H9 (cell line): Measurements from ENCODE around the gene RACGAP1. TPM values are rescaled to one million over a fixed set of nuclear protein-coding genes. Genes with fewer than 3 reads are reported as not detected.

Experiments used
- DNase-seq: peaks from one replicate; pipeline ENCODE4 v3.0.0-alpha.2; 2017
- H2AFZ ChIP-seq: one replicate; pipeline ENCODE4 v1.6.1; 2013; ENCODE audit warnings: mild to moderate bottlenecking, low read length, control low read depth, moderate library complexity
- H2AK5ac ChIP-seq: 2 replicates; pipeline ENCODE4 v1.6.1; 2013; ENCODE audit warnings: low read length, control low read depth, mixed read lengths; ENCODE audit not compliant: insufficient read length
- H2BK120ac ChIP-seq: one replicate; pipeline ENCODE4 v1.6.1; 2013; ENCODE audit warnings: low read depth, mild to moderate bottlenecking, low read length, control low read depth, inconsistent platforms; ENCODE audit not compliant: poor library complexity, severe bottlenecking
- H2BK12ac ChIP-seq: 2 replicates; pipeline ENCODE4 v1.6.1; 2013; ENCODE audit warnings: low read length, control low read depth, mixed read lengths, low read depth; ENCODE audit not compliant: insufficient read length
- H2BK15ac ChIP-seq: 2 replicates; pipeline ENCODE4 v1.6.1; 2013; ENCODE audit warnings: low read depth, low read length, control low read depth
- H2BK20ac ChIP-seq: one replicate; pipeline ENCODE4 v1.6.1; 2013; ENCODE audit warnings: low read depth, mild to moderate bottlenecking, low read length, control low read depth, inconsistent platforms; ENCODE audit not compliant: poor library complexity, severe bottlenecking
- H2BK5ac ChIP-seq: 2 replicates; pipeline ENCODE4 v1.6.1; 2013; ENCODE audit warnings: low read length, control low read depth, mixed read lengths; ENCODE audit not compliant: insufficient read length
- H3K14ac ChIP-seq: 2 replicates; pipeline ENCODE4 v1.6.1; 2013; ENCODE audit warnings: low read length, control low read depth; ENCODE audit not compliant: insufficient read depth
- H3K18ac ChIP-seq: 2 replicates; pipeline ENCODE4 v1.6.1; 2013; ENCODE audit warnings: low read depth, mild to moderate bottlenecking, mixed read lengths, low read length, control low read depth; ENCODE audit not compliant: insufficient read length
- H3K23ac ChIP-seq: 2 replicates; pipeline ENCODE4 v1.6.1; 2013; ENCODE audit warnings: low read length, control low read depth, mixed read lengths, low read depth; ENCODE audit not compliant: insufficient read length
- H3K23me2 ChIP-seq: 2 replicates; pipeline ENCODE4 v1.6.1; 2013; ENCODE audit warnings: low read depth, mild to moderate bottlenecking, mixed read lengths, low read length, control low read depth; ENCODE audit not compliant: insufficient read length, poor library complexity, severe bottlenecking
- H3K27ac ChIP-seq: 2 replicates; pipeline ENCODE4 v1.5.1; 2013; ENCODE audit warnings: low read length, control low read depth, mixed read lengths, low read depth; ENCODE audit not compliant: insufficient read length
- H3K27me3 ChIP-seq: 2 replicates; pipeline ENCODE4 v1.6.1; 2013; ENCODE audit warnings: low read length, control low read depth, inconsistent platforms; ENCODE audit not compliant: insufficient read depth
- H3K4ac ChIP-seq: 2 replicates; pipeline ENCODE4 v1.6.1; 2013; ENCODE audit warnings: low read depth, mild to moderate bottlenecking, control low read depth, inconsistent platforms, low read length, moderate library complexity
- H3K4me1 ChIP-seq: 2 replicates; pipeline ENCODE4 v1.6.1; 2013; ENCODE audit warnings: low read length, control low read depth, inconsistent platforms; ENCODE audit not compliant: insufficient read depth
- H3K4me2 ChIP-seq: 2 replicates; pipeline ENCODE4 v1.6.1; 2013; ENCODE audit warnings: low read length, control low read depth, mixed read lengths; ENCODE audit not compliant: insufficient read length, insufficient read depth
- H3K56ac ChIP-seq: 2 replicates; pipeline ENCODE4 v1.6.1; 2013; ENCODE audit warnings: low read depth, mild to moderate bottlenecking, mixed read lengths, low read length, control low read depth; ENCODE audit not compliant: insufficient read length
- H3K79me1 ChIP-seq: 2 replicates; pipeline ENCODE4 v1.6.1; 2013; ENCODE audit warnings: low read depth, mild to moderate bottlenecking, moderate library complexity, low read length, control low read depth, inconsistent platforms; ENCODE audit not compliant: insufficient read depth, poor library complexity, severe bottlenecking
- H3K79me2 ChIP-seq: 2 replicates; pipeline ENCODE4 v1.6.1; 2013; ENCODE audit warnings: low read length, control low read depth, inconsistent platforms; ENCODE audit not compliant: insufficient read depth
- H3K9ac ChIP-seq: 2 replicates; pipeline ENCODE4 v1.6.1; 2013; ENCODE audit warnings: low read length, control low read depth, mixed read lengths; ENCODE audit not compliant: insufficient read length; ENCODE audit errors: extremely low read depth
- H3K9me3 ChIP-seq: one replicate; pipeline ENCODE4 v1.6.1; 2013; ENCODE audit warnings: low read depth, low read length, inconsistent platforms; ENCODE audit not compliant: control insufficient read depth
- H3T11ph ChIP-seq: one replicate; pipeline ENCODE4 v1.6.1; 2013; ENCODE audit warnings: mild to moderate bottlenecking, low read length, control low read depth, inconsistent platforms
- H4K20me1 ChIP-seq: one replicate; pipeline ENCODE4 v1.6.1; 2013; ENCODE audit not compliant: control insufficient read depth, insufficient read length, insufficient read depth
- H4K5ac ChIP-seq: 2 replicates; pipeline ENCODE4 v1.6.1; 2013; ENCODE audit warnings: low read depth, mild to moderate bottlenecking, mixed read lengths, low read length, control low read depth; ENCODE audit not compliant: insufficient read length
- H4K8ac ChIP-seq: replicated peaks from 2 replicates; pipeline ENCODE4 v1.6.1; 2013; ENCODE audit warnings: low read length, control low read depth, mixed read lengths, low read depth; ENCODE audit not compliant: insufficient read length
- H4K91ac ChIP-seq: 2 replicates; pipeline ENCODE4 v1.6.1; 2013; ENCODE audit warnings: low read depth, mild to moderate bottlenecking, moderate library complexity, mixed read lengths, low read length, control low read depth; ENCODE audit not compliant: insufficient read length
- H3K27ac Mint-ChIP-seq, 3 experiments: 2 replicates in 2 of 3; 3 replicates in 1 of 3; pipeline ENCODE4 v1.8.0; 2020 to 2021; ENCODE audit warnings: mixed read lengths in 3 of 3, mild to moderate bottlenecking in 1 of 3, moderate library complexity in 1 of 3
- H3K27me3 Mint-ChIP-seq: 2 replicates; pipeline ENCODE4 v1.8.0; 2021; ENCODE audit warnings: low read depth, mild to moderate bottlenecking, moderate library complexity, mixed read lengths
- H3K36me3 Mint-ChIP-seq, 3 experiments: 2 replicates in 2 of 3; 3 replicates in 1 of 3; pipeline ENCODE4 v1.8.0; 2020 to 2021; ENCODE audit warnings: low read depth in 3 of 3, mixed read lengths in 3 of 3; ENCODE audit not compliant: insufficient read depth in 1 of 3
- H3K4me1 Mint-ChIP-seq, 2 experiments: 2 replicates each; pipeline ENCODE4 v1.8.0; 2020; ENCODE audit warnings: mixed read lengths in 2 of 2
- H3K4me3 Mint-ChIP-seq, 2 experiments: 2 replicates in 1 of 2; 3 replicates in 1 of 2; pipeline ENCODE4 v1.8.0; 2020 to 2021; ENCODE audit warnings: mild to moderate bottlenecking in 2 of 2, mixed read lengths in 2 of 2, moderate library complexity in 1 of 2
- H3K9me3 Mint-ChIP-seq, 2 experiments: 2 replicates in 1 of 2; 3 replicates in 1 of 2; pipeline ENCODE4 v1.8.0; 2020; ENCODE audit warnings: mild to moderate bottlenecking in 2 of 2, mixed read lengths in 2 of 2, moderate library complexity in 1 of 2
- WGBS: extraction: QIAGEN DNeasy Blood & Tissue Kit; methylation state at CpG from one replicate; pipeline ENCODE4 v1.1.7; 2013; ENCODE audit warnings: missing lambda C conversion rate, low lambda C conversion rate, mixed read lengths; ENCODE audit not compliant: insufficient read length; ENCODE audit errors: extremely low coverage; 5-methylcytosine and 5-hydroxymethylcytosine counted together
- total RNA-seq: library from RNA; stranded (reverse); gene quantifications from 2 replicates; pipeline ENCODE4 v1.2.1, GENCODE V29; 2021
- TF ChIP-seq, protein P1 (sequence below): fragments of 200-600 bp; sonication (generic); conservative IDR thresholded peaks from 3 replicates; pipeline ENCODE4 v1.8.0; 2021; ENCODE audit warnings: antibody characterized with exemption, mild to moderate bottlenecking

RACGAP1 gene
- total RNA-seq, 1 experiment from 2014 or later, result 64.8 TPM

DNA sequence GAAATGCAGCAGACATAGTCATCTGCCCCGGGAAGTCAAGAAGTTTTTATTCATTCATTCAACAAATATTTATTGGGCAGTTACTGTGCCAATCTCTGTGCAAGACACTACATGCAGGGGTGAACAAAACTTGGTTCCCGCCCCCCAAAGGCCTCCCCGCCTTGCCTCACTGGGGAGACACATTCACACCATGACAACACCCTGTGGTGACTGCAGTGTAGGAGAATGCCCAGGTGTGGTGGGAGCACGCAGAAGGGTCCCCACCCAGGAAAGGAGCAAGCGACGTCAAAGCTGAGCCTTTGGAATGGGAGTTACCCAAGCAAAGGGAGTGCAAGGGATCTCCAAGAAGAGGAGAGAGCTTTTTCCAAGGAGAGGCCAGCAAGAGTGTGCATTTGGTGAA lies 54.2 kb downstream of the RACGAP1 start:
- no peak overlapping the region for H4K8ac ChIP-seq
- H2BK12ac ChIP-seq, result no peak overlapping the region
- H3K23me2 ChIP-seq, result no peaks in the 10 kb centered on the region
- no peak overlapping the region for H3K4me3 Mint-ChIP-seq
- H2BK5ac ChIP-seq, result no peak overlapping the region
- WGBS, result no CpG with 5 or more reads among the region's 6 CpGs
- H3K27me3 ChIP-seq, result peaks cover 2% of the 10 kb centered on the region; the same call in 1 of the 2 replicates
- H2BK15ac ChIP-seq, result no peak overlapping the region
- H4K20me1 ChIP-seq, result no peaks in the 10 kb centered on the region
- H3K56ac ChIP-seq, result no peak overlapping the region
- H3K79me2 ChIP-seq, result no peaks in the 10 kb centered on the region
- no peak overlapping the region for H2AFZ ChIP-seq
- H3K4me1 Mint-ChIP-seq, result peaks cover 15 to 16% of the 10 kb centered on the region in 2 experiments
- no peak overlapping the region for H3K4ac ChIP-seq
- H3T11ph ChIP-seq, result no peak overlapping the region
- no peak overlapping the region for H3K14ac ChIP-seq
- H3K27ac Mint-ChIP-seq, result no peak overlapping the region
- no peak overlapping the region for H4K91ac ChIP-seq
- H3K9me3 Mint-ChIP-seq, result no peaks in the 10 kb centered on the region
- no peaks in the 10 kb centered on the region for H3K36me3 Mint-ChIP-seq
- no peak overlapping the region for H3K27ac ChIP-seq
- no peaks in the 10 kb centered on the region for H3K4me1 ChIP-seq
- H2BK20ac ChIP-seq, result no peak overlapping the region
- H3K9me3 ChIP-seq, result no peaks in the 10 kb centered on the region
- TF ChIP-seq, protein P1, sequence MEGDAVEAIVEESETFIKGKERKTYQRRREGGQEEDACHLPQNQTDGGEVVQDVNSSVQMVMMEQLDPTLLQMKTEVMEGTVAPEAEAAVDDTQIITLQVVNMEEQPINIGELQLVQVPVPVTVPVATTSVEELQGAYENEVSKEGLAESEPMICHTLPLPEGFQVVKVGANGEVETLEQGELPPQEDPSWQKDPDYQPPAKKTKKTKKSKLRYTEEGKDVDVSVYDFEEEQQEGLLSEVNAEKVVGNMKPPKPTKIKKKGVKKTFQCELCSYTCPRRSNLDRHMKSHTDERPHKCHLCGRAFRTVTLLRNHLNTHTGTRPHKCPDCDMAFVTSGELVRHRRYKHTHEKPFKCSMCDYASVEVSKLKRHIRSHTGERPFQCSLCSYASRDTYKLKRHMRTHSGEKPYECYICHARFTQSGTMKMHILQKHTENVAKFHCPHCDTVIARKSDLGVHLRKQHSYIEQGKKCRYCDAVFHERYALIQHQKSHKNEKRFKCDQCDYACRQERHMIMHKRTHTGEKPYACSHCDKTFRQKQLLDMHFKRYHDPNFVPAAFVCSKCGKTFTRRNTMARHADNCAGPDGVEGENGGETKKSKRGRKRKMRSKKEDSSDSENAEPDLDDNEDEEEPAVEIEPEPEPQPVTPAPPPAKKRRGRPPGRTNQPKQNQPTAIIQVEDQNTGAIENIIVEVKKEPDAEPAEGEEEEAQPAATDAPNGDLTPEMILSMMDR, result no peak
- peaks cover 12% of the 10 kb centered on the region for H3K27me3 Mint-ChIP-seq
- no peak for DNase-seq
- H4K5ac ChIP-seq, result no peak overlapping the region
- no peak overlapping the region for H3K23ac ChIP-seq
- H2AK5ac ChIP-seq, result no peak overlapping the region
- H2BK120ac ChIP-seq, result no peak overlapping the region
- H3K4me2 ChIP-seq, result no peak overlapping the region
- H3K18ac ChIP-seq, result no peak overlapping the region
- no peaks in the 10 kb centered on the region for H3K79me1 ChIP-seq
- H3K9ac ChIP-seq, result no peak overlapping the region
